ENCODE data around the gene TEX264.

- TF ChIP-seq CTCF (conservative IDR thresholded peaks at IDR 0.05; ENCODE audit: low read length): no peak
- TF ChIP-seq EZH2phosphoT487 (IDR thresholded peaks at IDR 0.05; ENCODE audit: borderline replicate concordance): no peak
Measured at GRCh38 chr3:51678641-51679040, 7.6 kb downstream of the TEX264 start.

All from Loucy (cell line).